Thyroid gland (tissue), 4 donors: ENCODE data around the gene RAB43.

Experiments
- CTCF ChIP-seq, 6 experiments: fragments of 200-600 bp in 3 of 6; fragments of 450-650 bp in 3 of 6; sonication (generic) in 3 of 6; IDR thresholded peaks; one replicate each; pipeline ENCODE4 v1.5.1; 2016 to 2019; ENCODE audit warnings: antibody characterized with exemption in 6 of 6, mild to moderate bottlenecking in 2 of 6, inconsistent platforms in 1 of 6, moderate library complexity in 1 of 6
- POLR2A ChIP-seq, 2 donors: fragments of 450-650 bp; IDR thresholded peaks; one replicate each; pipeline ENCODE4 v1.6.1; 2017; ENCODE audit warnings: antibody characterized with exemption in 2 of 2, mild to moderate bottlenecking in 2 of 2, moderate library complexity in 1 of 2

- TF ChIP-seq CTCF (IDR thresholded peaks at IDR 0.05) (no peak), POLR2A (IDR thresholded peaks at IDR 0.05) (no peak)
Measured at GRCh38 chr3:129046732-129047552, 74.7 kb downstream of the RAB43 start.
